Ureter (tissue), 1 donor: Measurements from ENCODE around the gene PDCD7. TPM values are rescaled to one million over a fixed set of nuclear protein-coding genes. Genes with fewer than 3 reads are reported as not detected.
"Not testable (repeated sequence)": the region's sequence is repeated elsewhere in the genome, so short reads cannot be mapped to it uniquely, and the experiment has no call there.

Source experiments
- DNase-seq: peaks from one replicate; pipeline ENCODE4 v3.0.0-alpha.2; 2020; ENCODE audit warnings: low spot score
- total RNA-seq: library from RNA; stranded (reverse); gene quantifications from one replicate; pipeline ENCODE4 v1.2.4, GENCODE V29; 2023
- donor health status: DM: yes; HTN: yes; CAD: no.

PDCD7 gene
- total RNA-seq, result 25.9 TPM

- DNase-seq, result peak; percentile 88
These were observed at the start of gene PDCD7 for GRCh38 chr15:65133548-65134200. TSS of gene PDCD7 (minus strand) at chr15:65133808. CDS start at chr15:65133781, 27 bp downstream.

GRCh38 chr15:65182538-65182937 is 48.9 kb upstream of the PDCD7 start:
- DNase-seq, result no peak

GRCh38 chr15:65181582-65182353 is 48.2 kb upstream of the PDCD7 start:
- not testable (repeated sequence) for DNase-seq

GRCh38 chr15:65180167-65180566 is 46.6 kb upstream of the PDCD7 start:
- no peak for DNase-seq

GRCh38 chr15:65177901-65178300 is 44.3 kb upstream of the PDCD7 start:
- DNase-seq, result no peak

- no peak for DNase-seq
These were observed 42.4 kb upstream of the PDCD7 start for GRCh38 chr15:65176056-65176455.

- DNase-seq, result no peak
These were observed 41.9 kb upstream of the PDCD7 start for GRCh38 chr15:65175511-65175910.

- no peak for DNase-seq
These were observed 40.9 kb upstream of the PDCD7 start for GRCh38 chr15:65174509-65174908.

- no peak for DNase-seq
These were observed 38.9 kb upstream of the PDCD7 start for GRCh38 chr15:65172531-65172930.

GRCh38 chr15:65171428-65171827 is 37.8 kb upstream of the PDCD7 start:
- no peak for DNase-seq

GRCh38 chr15:65165875-65166274 is 32.3 kb upstream of the PDCD7 start:
- DNase-seq, result no peak

- no peak for DNase-seq
These were observed 30.5 kb upstream of the PDCD7 start for GRCh38 chr15:65164139-65164538.

- DNase-seq, result no peak
These were observed 29.4 kb upstream of the PDCD7 start for GRCh38 chr15:65163041-65163440.

- no peak for DNase-seq
These were observed 23.1 kb upstream of the PDCD7 start for GRCh38 chr15:65156692-65157091.

GRCh38 chr15:65154720-65155119 is 21.1 kb upstream of the PDCD7 start:
- DNase-seq, result no peak

GRCh38 chr15:65147902-65148301 is 14.3 kb upstream of the PDCD7 start:
- DNase-seq, result no peak

GRCh38 chr15:65146438-65146837 is 12.8 kb upstream of the PDCD7 start:
- DNase-seq, result no peak

GRCh38 chr15:65138631-65139030 is 5.0 kb upstream of the PDCD7 start:
- DNase-seq, result not testable (repeated sequence)

- not testable (repeated sequence) for DNase-seq
These were observed 4.3 kb upstream of the PDCD7 start for GRCh38 chr15:65137893-65138292.

- not testable (repeated sequence) for DNase-seq
These were observed 3.5 kb upstream of the PDCD7 start for GRCh38 chr15:65137089-65137488.

- no peak for DNase-seq
These were observed 930 bp upstream of the PDCD7 start for GRCh38 chr15:65134538-65134937.

GRCh38 chr15:65132878-65133547 is 595 bp downstream of the PDCD7 start:
- DNase-seq, result peak; percentile 45

- no peak for DNase-seq
These were observed 2.7 kb downstream of the PDCD7 start for GRCh38 chr15:65130941-65131340.
